PFSK-1 (cell line): ENCODE data around the gene SAMHD1.

ENCODE experiments used
- POLR2AphosphoS5 ChIP-seq: IDR thresholded peaks from 2 replicates; pipeline ENCODE4 v1.6.1; 2012; ENCODE audit warnings: low read depth, mild to moderate bottlenecking, control low read depth, low read length, moderate library complexity
- REST ChIP-seq, 2 experiments: IDR thresholded peaks; 2 replicates each; pipeline versions ENCODE4 v1.6.1 to v1.8.0; 2011 to 2012; ENCODE audit warnings: low read depth in 2 of 2, low read length in 2 of 2, control low read depth in 1 of 2, inconsistent platforms in 1 of 2, mild to moderate bottlenecking in 1 of 2, moderate library complexity in 1 of 2; ENCODE audit not compliant: insufficient read depth in 1 of 2
- TAF1 ChIP-seq: IDR thresholded peaks from 2 replicates; pipeline ENCODE4 v1.6.1; 2012; ENCODE audit warnings: low read length, control low read depth, borderline replicate concordance; ENCODE audit not compliant: insufficient read depth

DNA sequence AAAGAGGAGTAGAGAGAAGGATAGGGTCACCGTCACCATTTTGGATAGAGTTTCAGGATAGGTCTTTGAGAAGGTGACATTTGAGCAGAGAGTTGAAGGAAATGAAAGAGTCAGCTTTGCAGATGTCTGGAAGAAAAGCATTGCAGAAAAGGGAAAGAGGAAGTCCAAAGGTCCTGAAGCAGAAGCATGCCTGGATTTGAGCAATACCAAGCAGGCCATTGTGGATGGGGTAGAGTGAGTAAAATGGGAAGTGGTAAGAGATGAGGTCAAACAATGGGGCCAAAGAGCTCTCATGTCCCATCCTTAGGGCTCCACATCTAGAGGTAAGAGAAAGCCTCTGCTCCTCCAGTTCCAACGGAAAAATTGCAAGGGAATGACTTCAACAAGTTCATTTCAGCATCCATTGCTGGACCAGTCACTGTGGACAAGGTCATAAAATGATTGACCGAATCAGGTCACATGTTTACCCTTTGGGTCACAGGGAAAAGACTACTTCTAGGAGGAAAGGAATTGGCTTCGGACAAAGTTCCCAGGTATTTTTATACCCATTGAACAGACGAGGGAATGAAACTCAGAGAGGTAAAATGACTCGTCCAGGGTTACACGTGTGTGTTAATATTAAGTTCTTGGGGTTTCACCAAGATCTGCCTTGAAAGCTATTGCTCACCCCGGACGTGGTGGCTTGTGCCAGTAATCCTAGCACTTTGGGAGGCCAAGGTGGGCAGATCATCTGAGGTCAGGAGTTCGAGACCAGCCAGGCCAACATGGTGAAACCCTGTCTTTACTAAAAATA is 6.6 kb upstream of the SAMHD1 start:
- TF ChIP-seq TAF1 (no peak), POLR2AphosphoS5 (no peak), REST (IDR thresholded peaks at IDR 0.05; ENCODE audit: insufficient read depth in 1 of 2, low read depth in 2 of 2, low read length in 2 of 2) (no peak)
